NT2/D1 (cell line): Measurements from ENCODE around the gene SORL1.

ENCODE experiments used
- DNase-seq: peaks from one replicate; pipeline ENCODE4 v3.0.0-alpha.2; 2011; ENCODE audit warnings: low read depth, low spot score
- H3K27me3 ChIP-seq: 2 replicates; pipeline ENCODE4 v1.6.0; 2011; ENCODE audit warnings: mild to moderate bottlenecking; ENCODE audit not compliant: insufficient read length, insufficient read depth
- H3K36me3 ChIP-seq: 2 replicates; pipeline ENCODE4 v1.6.1; 2011; ENCODE audit warnings: mild to moderate bottlenecking, low read length, mixed read lengths; ENCODE audit not compliant: insufficient read depth, insufficient read length
- H3K4me1 ChIP-seq: 2 replicates; pipeline ENCODE4 v1.5.1; 2011; ENCODE audit not compliant: insufficient read depth, insufficient read length
- H3K4me3 ChIP-seq: 2 replicates; pipeline ENCODE4 v1.5.1; 2011; ENCODE audit warnings: low read depth; ENCODE audit not compliant: insufficient read length
- H3K9ac ChIP-seq: 2 replicates; pipeline ENCODE4 v1.6.0; 2011; ENCODE audit warnings: low read depth; ENCODE audit not compliant: insufficient read length
- H3K9me3 ChIP-seq: 2 replicates; pipeline ENCODE4 v1.5.1; 2011; ENCODE audit warnings: mild to moderate bottlenecking, low read length; ENCODE audit not compliant: insufficient read depth
- SUZ12 ChIP-seq: IDR thresholded peaks from 2 replicates; pipeline ENCODE4 v1.6.1; 2011; ENCODE audit not compliant: insufficient read length, insufficient read depth; ENCODE audit errors: extremely low read depth
- YY1 ChIP-seq: IDR thresholded peaks from 2 replicates; pipeline ENCODE4 v1.6.1; 2011; ENCODE audit not compliant: insufficient read length, insufficient read depth
- ZNF274 ChIP-seq: IDR thresholded peaks from 2 replicates; pipeline ENCODE4 v1.6.1; 2011; ENCODE audit warnings: mild to moderate bottlenecking, low read depth, low read length

The SORL1 gene

DNA sequence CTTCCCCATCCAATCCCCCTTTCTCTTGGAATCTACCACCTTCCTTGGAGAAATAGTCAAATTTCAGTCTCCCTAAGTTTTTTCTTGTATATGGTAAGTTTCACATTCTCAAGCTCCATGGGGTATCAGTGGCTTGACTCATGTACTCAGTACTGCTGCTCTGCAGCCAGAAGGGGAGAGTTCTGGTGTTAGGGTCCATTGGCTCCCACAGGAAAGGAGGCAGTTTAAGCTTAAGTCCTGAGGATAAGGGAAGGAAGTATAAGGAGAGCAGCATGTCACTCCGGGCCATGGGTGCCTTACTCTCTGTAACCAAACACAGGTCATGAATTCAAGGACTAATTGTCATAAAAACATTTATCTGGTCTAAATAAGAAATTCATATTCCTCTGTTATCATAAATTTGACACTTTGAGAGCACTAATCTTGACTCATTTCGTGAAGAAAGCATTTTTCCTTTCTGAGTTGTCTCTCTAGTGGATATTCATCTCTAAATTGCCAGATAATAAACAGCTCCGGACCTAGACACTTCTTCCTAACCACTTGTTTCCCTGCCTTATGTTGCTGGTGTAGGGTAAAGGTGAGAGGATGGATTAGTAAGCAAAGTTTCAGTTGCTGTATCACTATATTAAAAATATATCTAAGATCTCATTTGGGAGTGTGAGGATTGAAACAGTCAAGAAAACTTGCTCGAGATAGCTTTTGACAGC, 20.1 kb upstream of the SORL1 start:
- no peak overlapping the region for H3K9ac ChIP-seq
- no peak for DNase-seq
- H3K4me1 ChIP-seq = no peaks in the 10 kb centered on the region
- H3K36me3 ChIP-seq = no peaks in the 10 kb centered on the region
- peaks cover 16% of the 10 kb centered on the region for H3K27me3 ChIP-seq
- no peak for TF ChIP-seq SUZ12
- no peak for TF ChIP-seq YY1
- H3K9me3 ChIP-seq = no peaks in the 10 kb centered on the region
- H3K4me3 ChIP-seq = no peak overlapping the region

- no peak for TF ChIP-seq ZNF274
- no peak for TF ChIP-seq SUZ12
- no peak for TF ChIP-seq YY1
- Histone ChIP-seq H3K9ac (no peak overlapping the region), H3K36me3 (no peaks in the 10 kb centered on the region), H3K4me3 (no peak overlapping the region), H3K9me3 (no peaks in the 10 kb centered on the region), H3K4me1 (no peaks in the 10 kb centered on the region), H3K27me3 (no peaks in the 10 kb centered on the region)
- no peak for DNase-seq
Measured at GRCh38 chr11:121435132-121435531, 17.0 kb upstream of the SORL1 start.

- H3K27me3 ChIP-seq = no peaks in the 10 kb centered on the region
- H3K9me3 ChIP-seq = no peaks in the 10 kb centered on the region
- no peaks in the 10 kb centered on the region for H3K36me3 ChIP-seq
- TF ChIP-seq YY1 (no peak), SUZ12 (no peak), ZNF274 (no peak)
- no peak overlapping the region for H3K4me3 ChIP-seq
- no peak overlapping the region for H3K9ac ChIP-seq
- no peak for DNase-seq
- H3K4me1 ChIP-seq = no peaks in the 10 kb centered on the region
Measured at GRCh38 chr11:121435551-121436511, 16.3 kb upstream of the SORL1 start.

GRCh38 chr11:121437018-121437685, 15.0 kb upstream of the SORL1 start:
- Histone ChIP-seq H3K9me3 (no peaks in the 10 kb centered on the region), H3K27me3 (no peaks in the 10 kb centered on the region), H3K36me3 (no peaks in the 10 kb centered on the region), H3K9ac (no peak overlapping the region), H3K4me1 (no peaks in the 10 kb centered on the region), H3K4me3 (no peak overlapping the region)
- no peak for TF ChIP-seq ZNF274
- no peak for TF ChIP-seq YY1
- TF ChIP-seq SUZ12 = no peak
- no peak for DNase-seq

DNA sequence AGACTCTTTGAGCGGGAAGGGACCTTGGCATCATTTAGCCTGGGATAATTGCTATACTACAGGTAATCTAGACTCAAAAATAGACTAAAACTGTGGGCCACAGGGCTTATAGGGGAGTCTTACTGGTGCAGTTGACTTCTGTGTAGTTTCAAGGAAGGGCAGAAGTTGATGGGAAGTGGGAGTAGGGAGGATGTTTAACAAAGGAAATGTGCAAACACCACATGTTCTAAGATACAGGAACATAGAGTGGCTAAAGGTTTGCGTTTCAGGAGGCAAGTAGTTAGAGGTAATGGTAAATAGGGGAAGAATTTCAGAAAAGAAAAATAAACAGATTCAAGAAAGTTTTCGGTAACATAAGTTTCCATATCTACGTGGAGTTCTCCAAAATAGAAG, 14.4 kb upstream of the SORL1 start:
- no peak overlapping the region for H3K4me3 ChIP-seq
- H3K9me3 ChIP-seq = no peaks in the 10 kb centered on the region
- H3K36me3 ChIP-seq = no peaks in the 10 kb centered on the region
- TF ChIP-seq SUZ12 (no peak), YY1 (no peak)
- no peaks in the 10 kb centered on the region for H3K27me3 ChIP-seq
- H3K4me1 ChIP-seq = no peaks in the 10 kb centered on the region
- DNase-seq = no peak
- H3K9ac ChIP-seq = no peak overlapping the region

DNA sequence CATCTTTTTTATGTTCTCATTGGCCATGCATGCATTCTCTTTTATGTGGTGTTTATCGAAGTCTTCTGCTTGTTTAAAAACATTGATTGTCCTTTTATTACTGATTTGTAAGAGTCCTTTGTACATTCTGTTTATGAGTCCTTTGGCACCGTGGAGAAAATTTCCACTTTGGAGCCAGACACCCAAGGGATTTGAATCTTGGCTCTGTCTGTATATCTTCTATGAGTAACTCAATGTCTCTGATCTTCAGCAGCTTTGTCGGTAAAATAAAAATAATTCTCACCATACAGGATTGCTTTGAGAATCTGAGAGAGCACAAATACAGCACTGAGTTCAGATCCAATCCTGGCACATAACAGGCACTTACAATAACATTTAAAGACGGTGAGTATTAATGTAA, 12.8 kb upstream of the SORL1 start:
- H3K36me3 ChIP-seq = no peaks in the 10 kb centered on the region
- H3K27me3 ChIP-seq = no peaks in the 10 kb centered on the region
- no peaks in the 10 kb centered on the region for H3K9me3 ChIP-seq
- H3K9ac ChIP-seq = no peak overlapping the region
- TF ChIP-seq SUZ12 = no peak
- TF ChIP-seq YY1 = no peak
- TF ChIP-seq ZNF274 = no peak
- no peak for DNase-seq
- H3K4me1 ChIP-seq = no peaks in the 10 kb centered on the region
- no peak overlapping the region for H3K4me3 ChIP-seq

DNA sequence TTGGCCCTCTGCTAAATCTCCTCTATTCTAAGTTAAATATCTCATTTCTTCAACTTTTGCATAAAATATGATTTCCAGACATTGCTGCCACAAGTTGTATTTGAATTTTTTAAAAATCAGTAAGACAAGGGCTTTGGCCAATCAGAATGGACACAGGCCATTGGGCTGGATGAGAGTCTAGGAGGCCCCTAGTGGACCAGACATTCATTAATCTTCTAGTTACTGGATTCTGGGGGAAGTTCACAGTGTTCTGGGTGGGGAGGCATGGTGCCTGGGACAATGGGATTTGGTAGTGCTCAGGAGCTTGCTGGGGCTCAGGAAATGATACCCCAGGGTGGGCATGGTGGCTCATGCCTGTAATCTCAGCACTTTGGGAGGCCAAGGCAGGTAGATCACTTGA, 12.4 kb upstream of the SORL1 start:
- Histone ChIP-seq H3K4me3 (no peak overlapping the region), H3K9ac (no peak overlapping the region), H3K27me3 (no peaks in the 10 kb centered on the region), H3K9me3 (no peaks in the 10 kb centered on the region), H3K36me3 (no peaks in the 10 kb centered on the region), H3K4me1 (no peaks in the 10 kb centered on the region)
- DNase-seq = no peak
- TF ChIP-seq SUZ12 (no peak), YY1 (no peak), ZNF274 (no peak)
